HG02840 (cell line): Measurements from ENCODE around the gene SSC5D.

Experiments
- ATAC-seq: cut with Tn5 transposase; IDR thresholded peaks from one replicate; pipeline ENCODE4 v1.9.1; 2021; ENCODE audit warnings: mild to moderate bottlenecking, moderate library complexity, moderate number of reproducible peaks; ENCODE audit not compliant: unreplicated experiment, low FRiP score

Gene SSC5D

DNA sequence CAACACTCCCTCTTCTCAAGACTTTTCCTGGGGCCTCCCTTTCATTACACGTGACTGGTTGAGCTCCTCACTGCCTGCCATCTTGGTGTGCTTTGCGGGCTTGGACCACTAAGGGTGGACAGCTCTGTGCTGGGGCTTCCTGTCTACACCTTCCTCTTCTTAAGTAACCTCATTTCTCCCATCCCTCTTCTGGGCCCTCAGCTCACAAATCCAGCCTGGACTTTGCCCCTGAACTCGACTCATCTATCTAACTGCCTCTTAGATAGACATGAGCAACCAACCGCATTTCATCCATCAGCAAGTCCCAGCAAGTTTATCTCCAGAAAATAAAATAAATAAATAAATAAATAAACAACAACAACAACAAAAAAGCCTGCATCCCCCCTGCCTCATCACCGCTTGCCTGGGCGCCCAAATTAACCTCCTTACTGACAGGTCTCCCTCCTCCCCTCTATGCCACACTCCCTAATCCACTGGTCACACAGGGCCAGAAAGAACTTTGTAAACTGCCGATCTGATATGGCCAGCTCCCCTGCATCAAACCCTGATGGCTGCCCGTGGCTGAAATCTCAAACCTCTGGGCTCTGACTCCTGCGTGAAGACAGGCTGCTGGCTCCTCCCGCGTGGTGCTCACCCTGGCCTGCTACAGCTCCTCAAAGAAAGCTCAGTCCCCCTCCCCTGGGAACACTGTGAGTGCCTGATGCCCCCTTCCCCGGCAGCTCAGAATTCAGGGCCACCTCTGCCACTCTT is 34.5 kb upstream of the SSC5D start:
- ATAC-seq, result no peak

DNA sequence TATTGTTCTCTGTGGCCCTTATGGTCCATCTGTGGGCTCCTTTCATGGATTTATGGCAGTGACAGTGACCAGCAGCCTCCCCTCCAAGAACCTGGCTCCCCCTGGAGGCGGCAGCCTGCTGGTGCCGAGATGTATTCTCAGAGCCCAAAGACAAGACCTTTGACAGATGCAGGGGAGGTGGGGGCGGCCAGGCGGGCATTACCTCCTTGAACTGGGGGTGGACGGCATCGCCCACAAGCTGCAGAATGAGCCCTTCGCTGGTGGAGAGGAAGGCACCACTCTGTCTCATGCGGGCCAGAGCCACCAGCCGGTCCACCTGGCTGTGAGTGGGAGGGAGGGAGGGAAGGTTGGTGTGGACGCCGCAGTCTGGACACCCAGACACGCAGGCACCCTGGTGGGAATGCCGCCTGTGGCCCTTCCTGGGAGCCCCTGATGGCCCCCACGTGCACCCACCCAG is 33.4 kb upstream of the SSC5D start:
- ATAC-seq, result no peak

DNA sequence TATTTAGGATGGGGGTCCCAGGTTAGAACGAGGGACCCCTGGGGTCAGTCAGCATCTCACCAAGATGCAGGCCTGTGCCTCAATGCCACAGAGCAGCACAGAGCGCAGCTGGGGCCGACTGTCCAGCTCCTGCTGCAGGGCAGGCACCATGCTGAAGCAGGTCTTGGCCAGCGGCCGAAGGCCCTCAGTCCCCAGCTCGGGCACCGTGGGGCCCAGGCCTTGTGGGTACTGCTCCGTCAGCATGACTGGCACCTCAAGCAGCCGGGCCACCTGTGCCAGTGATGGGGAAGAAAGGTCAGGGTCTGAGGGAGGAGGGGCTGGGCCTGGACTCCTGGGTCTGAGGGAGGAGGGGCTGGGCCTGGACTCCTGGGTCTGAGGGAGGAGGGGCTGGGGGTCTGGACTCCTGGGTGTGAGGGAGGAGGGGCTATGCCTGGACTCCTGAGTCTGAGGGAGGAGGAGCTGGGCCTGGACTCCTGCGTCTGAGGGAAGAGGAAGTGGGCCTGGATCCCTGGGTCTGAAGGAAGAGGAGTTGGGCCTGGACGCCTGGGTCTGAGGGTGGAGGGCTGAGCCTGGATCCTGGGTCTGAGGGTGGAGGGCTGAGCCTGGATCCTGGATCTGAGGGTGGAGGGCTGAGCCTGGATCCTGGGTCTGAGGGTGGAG is 32.5 kb upstream of the SSC5D start:
- no peak for ATAC-seq

DNA sequence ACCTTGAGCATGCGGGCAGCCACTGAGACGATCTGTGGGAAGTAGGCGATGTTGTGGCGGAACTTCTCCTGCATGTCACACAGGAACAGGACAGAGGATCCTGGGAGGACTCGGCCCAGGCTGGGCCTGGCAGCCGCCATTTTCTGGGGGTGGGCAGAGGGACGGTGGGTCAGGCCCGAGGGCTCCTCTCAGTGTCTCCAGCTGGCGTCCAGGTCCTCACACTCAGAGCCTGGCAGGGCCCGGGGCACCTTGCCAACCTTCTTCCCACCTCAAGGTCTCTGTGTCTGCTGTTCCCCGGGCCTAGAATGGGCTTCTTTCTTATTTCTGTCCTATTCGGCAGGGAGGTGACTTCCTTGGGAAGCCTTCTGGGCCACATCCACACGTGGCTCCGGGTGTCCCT is 31.9 kb upstream of the SSC5D start:
- no peak for ATAC-seq

DNA sequence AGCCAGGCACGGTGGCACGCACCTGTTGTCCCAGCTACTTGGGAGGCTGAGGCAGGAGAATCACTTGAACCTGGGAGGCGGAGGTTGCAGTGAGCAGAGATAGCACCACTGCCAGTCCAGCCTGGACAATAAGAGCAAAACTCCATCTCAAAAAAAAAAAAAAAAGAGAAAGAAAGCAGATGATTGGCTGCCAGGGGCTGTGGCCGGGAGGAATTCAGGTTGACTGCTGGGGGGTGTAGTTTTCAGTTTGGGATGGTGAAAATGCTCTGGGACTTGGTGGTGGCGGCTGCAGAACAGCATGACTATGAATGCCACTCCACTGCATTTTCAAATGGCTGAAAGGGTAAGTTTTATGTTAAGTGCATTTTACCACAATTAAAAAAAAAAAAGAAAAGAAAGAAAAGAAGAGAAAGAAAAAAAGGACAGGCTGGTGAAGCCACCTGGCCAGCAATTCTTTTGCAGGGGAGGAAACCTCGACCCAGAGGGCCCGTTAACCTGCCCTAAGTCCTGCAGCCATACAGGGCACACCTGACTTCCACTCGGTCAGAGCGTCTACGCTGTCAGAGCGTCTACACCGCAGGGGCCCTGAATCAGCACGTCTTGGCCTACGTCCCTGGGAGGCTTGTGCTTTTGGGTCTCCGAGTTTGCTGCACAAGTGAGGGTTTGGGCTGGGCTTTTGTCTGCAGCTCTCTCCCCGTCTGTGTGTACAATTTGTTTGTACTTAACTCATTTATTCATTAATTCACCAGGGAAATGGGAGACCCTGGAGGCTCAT is 30.4 kb upstream of the SSC5D start:
- no peak for ATAC-seq

DNA sequence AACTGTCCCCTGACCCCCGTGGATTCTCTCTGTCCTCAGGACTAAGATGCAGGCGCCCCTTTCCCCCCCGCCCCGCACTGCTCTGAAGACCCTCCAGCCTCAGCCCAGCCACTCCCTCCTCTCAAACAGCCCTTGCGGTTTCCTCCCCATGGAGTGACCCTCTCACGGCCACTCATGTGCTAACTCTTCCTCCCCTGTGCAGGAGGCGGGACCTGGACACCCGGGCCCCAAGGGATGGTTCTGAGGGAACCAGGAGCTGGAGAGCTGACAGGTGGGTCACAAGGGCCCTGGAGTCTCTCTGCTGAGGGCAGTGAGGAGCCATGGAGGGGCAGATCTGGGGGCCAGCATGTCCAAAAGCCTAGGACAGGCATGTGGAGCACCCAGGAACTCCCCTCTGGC is 28.7 kb upstream of the SSC5D start:
- ATAC-seq, result no peak

DNA sequence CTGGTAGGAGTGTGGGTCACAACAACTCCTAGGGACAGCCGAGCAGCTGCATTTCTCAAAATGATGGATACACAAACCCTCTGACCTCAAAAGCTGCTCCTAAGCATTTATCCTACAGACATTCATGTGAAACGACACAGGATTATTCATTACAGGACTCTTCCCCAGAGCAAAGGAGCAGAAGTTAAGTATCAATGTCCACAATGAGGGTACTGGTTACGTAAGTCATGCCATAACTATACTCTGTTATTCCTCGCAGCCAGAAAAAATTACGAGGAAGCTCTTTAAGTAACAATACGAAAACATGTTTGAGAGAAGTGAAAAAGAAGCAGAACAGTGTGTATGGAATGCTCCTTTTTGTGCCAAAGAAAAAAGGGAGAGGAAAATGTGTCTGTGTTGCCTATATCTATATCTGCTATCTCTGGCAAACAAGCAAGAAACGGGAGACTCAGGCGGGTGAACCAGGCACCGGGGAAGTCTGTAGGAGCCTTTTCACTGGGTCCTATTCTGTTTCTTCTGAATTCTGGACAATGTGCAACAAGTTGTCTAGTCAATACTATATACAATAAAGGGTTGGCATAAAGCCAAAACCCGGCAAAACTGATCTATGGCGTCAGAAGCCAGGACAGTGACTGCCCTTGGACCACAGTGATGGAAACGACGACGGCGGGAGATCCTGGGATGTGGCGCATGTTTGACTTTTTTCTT is 28.1 kb upstream of the SSC5D start:
- ATAC-seq, result no peak

DNA sequence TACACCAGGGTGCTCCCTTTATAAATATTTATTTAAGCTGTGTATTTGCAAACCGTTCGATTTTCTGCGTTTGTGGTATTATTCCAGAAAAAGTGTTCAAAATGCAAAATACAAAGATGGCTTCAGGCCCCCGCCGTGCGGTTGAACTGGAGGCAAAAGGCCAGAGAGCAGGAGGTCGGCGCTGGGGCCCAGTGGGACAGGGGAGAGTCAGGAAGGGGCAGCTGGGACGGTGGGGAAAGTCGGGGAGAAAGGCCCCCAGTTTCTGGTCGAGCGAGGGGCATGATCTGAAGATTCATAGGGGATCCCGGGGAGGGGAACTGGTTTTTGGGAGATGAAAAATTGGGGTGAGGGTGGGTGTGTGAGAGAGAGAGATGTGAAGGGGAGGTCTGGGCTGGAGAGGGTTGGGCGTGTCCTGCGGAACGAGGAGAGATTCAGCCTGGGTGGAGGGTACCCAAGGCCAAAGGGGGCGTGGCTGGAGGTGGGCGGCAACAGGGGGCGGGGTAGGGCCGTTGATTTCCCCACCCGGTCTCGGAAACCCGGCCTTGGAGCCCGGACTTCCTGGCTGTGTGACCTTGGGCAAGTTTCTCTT is 27.5 kb upstream of the SSC5D start:
- no peak for ATAC-seq

DNA sequence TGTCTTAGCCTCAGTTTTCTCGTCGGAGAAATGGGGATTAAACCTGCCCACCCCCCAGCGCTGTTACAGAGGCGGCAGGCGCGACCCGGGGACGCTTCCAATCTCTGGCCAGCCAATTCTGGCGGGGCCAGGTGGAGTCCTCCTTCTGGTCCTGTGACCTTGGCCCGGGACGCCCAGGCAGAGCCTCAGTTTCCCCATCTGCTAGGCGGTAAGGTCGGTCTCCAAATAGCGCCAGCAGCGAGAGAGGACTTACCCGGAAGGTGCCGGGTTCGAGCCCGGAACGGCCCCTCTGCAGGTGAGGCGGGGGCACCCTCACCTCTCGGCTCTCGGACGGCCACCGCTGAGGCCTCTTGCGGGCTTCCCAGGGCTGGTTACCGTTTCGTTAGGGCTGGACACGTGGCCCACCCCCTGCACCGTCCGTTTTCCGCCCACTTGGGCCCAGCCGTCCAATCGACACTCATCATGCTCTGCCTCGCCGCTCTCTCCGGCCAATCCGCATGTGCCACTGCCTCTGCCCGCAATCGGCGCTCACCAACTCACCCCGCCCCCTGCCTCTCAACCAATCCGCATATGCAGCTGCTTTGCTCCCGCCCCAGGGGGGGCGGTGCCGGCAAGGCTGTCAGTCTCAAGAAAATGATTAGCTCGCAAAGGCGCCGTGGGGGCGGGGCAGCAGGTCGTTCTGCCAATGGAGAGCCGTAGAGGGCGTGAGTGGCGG is 26.8 kb upstream of the SSC5D start, which contains the start of gene ISOC2:
Gene ISOC2, minus strand, starts transcription at position 384 of the 715 bp plus-strand sequence. CDS start 5,156 bp downstream, outside the sequence.
- peak; percentile 92 for ATAC-seq

DNA sequence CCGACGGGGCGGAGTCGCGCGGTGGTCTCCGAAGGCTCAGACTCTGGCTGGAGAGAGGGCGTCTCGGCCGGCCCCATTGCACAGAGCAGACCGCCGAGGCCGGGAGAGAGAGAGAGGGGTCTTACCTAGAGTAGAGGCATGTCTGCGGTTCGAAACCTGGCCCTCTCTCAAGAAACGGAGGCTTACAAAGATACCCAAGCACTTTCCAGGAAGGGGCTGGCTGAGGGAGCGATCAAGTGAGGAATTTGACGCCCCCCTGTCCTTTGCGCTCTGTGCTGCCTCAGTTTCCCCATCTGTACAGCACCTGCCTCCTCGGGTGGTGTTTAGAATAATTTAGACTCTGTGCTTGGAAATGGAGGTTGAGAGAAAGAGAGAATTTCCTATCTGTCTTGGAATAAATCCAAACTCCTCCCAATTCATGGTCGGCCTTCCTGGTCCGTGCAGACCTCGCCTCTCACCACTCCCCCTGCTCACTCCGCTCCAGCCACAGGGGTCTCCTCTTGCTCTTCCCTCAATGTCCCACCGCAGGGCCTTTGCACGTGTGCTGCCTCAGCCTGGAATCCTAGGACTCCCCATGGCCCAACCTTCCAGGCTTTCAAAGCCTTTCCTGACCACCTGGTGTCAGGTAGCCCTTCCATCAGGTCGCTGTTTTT is 26.1 kb upstream of the SSC5D start:
- no peak for ATAC-seq

DNA sequence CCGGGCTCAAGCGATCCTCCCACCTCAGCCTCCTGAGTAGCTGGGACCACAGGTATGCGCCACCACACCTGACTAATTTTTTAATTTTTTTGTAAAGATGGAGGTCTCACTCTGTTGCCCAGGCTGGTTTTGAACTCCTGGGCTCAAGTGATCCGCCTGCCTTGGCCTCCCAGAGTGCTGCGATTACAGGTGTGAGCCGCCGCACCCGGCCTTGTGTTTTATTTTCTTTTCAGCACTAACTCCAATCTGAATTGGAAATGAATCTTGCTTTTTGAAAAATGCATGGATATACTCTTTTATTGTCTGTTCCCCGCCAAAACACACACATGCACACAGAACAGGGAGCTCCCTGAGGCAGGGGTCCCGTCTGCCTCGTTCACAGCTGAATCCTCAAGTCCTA is 25.5 kb upstream of the SSC5D start:
- no peak for ATAC-seq

DNA sequence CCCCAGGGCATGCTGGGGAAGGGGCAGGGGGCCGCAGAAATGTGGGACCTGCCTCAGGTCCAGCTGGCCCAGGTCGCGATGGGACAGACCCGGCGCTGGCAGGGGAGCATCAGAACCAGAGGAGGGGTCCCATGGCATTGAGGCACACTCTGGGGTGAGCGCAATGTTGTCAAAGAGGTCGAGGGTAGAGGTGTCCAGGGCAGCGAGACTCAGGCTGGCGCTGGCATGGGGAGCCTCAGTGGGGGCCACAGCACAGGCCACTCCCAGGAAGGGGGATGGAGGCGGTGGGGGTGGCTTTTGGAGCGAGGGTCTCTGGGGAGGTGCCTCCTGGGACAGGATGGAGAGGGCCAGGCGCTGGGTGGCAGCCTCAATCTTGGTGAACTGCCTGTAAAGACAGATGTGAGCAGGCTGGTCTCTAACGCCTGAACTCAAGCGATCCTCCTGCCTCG is 24.6 kb upstream of the SSC5D start:
- ATAC-seq, result no peak

DNA sequence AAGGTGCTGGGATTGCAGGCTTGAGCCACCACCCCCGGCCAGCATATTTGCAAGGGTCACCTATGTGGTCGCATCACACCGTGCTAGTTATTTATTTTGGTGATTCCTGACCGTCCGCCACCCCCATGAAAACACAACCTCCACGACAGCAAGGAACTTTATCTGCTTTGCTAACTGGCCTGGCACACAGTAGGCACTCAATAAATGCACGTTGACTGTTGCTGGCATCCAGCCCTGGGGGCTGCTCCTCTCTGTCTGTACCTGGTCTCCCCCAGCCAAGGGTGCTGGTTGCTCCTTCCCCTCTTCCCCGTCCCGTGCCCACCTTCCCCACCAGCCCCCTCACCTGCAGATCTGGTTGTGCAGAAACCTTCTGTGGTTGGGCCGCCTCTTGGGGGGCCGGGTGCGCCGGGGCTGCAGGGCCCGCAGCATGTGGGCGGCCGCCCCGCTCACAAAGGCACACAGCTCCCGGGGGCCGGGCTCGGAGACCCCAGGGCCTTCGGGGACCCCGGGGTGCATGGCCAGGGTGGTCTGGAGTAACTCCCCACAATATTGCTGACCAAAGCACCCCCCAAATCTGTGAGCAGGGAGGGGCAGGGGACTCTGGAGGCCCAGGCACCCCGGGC is 24.1 kb upstream of the SSC5D start:
- ATAC-seq, result no peak

DNA sequence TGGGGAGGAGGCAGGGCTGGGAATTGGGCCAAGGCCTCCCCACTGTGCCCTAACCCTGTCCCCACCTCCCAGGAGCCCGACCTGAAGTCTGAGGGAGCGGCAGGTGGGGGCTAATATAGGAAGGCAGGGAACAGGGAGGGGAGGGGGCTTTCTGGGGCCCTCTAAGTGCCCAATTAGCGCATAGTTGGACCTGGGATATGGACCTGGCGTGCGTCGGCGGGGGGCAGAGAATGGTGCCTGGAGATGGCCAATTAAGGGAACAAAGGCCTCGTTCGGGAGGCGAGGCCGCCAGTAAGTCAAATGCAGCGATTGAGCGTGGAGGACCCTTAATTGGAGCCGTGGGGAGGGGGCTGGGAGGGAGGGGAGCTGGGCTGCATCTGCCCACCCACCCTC is 23.6 kb upstream of the SSC5D start, which contains the start of gene C19orf85:
Gene C19orf85, minus strand, starts transcription at position 90 of the 393 bp plus-strand sequence. CDS start 197 bp downstream, outside the sequence.
- no peak for ATAC-seq

DNA sequence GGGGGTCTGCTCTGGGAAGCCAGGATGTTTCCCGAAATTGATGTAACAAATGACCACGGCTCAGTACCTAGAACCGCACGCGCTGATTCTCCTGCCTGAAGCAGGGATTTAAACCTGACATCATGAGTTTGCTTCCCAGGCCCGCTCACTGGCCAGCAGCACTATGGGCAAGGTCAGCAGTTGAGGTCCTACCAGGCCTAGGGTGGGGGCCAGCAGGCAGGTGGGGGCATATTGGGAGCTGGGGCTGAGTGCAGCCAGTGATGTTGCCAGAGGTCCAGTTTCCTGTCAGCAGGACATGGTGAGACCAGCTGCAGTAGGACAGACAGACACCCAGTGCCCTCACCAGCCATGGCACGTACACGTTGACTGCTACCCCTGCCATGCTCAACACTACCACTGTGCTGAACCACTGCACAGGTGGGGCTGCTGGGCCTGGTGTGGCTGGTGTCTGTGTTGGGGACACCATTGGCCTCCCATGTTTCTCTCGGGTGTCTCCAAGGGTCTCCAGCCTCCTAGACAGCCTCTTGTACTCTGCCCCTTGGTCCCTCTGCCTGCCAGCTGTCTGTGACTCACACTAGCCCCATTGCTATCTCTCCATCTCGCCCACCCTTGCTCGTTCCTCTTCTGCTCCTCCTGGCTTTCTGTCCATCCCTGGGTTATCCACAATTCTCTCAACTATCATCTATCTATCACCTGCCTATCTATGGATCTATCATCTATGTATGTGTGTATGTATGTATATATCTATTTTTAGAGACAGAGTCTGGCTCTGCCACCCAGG is 22.6 kb upstream of the SSC5D start:
- no peak for ATAC-seq

DNA sequence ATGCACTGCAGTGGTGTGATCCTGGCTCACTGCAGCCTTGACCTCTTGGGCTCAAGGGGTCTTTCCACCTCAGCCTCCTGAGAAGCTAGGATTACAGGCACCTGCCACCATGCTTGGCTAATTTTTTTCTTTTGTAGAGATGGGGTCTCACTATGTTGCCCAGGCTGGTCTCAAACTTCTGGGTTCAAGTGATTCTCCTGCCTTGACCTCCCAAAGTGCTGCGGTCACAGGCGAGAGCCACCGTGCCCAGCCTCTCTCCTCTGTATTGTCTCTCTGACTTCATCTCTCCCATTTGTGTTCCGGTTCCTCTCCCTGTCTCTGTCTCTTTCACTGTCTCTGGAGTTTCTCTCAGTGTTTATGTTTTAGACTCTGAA is 22.0 kb upstream of the SSC5D start:
- no peak for ATAC-seq

DNA sequence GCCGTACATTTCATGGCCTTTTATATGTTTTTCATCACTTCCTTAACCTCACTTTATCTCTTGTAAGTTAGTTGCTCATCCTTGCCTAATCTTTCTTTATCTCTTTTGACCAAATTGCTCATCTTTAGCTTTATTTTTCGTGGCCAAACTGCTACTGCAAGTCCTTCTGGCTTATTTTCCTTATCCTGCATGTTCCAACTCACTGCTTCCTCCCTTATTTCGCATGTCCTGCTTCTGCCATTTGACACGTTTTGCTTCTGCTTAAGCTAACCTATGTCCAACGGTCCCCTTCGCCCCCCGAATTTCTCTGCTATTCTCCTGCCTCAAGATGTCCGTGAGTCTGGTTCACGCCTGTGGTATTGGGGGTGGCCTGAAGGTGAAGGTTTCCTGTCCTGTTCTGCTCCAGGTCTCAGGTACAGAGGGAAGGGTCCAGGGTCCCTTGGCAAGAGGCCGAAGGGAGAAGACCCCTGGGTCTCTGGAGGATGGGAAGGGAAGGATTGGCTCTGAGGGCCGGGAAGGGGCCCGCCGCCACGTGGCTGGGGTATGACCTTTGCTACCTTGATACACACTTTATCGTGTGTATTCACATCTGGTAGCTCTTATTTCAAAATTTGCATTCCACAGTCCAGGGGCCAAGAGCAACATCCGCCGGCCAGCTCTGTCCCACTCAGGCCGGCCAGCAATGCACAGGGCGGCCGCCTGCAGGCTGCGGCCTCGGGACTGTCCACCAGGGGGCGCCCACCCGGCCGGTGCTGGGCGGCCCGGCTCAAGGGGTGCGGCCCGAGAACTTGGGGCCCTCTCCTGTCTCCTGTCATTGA is 20.8 kb upstream of the SSC5D start:
- no peak for ATAC-seq
